SK-N-DZ (cell line): Measurements from ENCODE around the gene CDH4.

Experiments
- DNase-seq: peaks from one replicate; pipeline ENCODE4 v3.0.0-alpha.2; 2015; ENCODE audit warnings: low spot score

CDH4 gene

DNA sequence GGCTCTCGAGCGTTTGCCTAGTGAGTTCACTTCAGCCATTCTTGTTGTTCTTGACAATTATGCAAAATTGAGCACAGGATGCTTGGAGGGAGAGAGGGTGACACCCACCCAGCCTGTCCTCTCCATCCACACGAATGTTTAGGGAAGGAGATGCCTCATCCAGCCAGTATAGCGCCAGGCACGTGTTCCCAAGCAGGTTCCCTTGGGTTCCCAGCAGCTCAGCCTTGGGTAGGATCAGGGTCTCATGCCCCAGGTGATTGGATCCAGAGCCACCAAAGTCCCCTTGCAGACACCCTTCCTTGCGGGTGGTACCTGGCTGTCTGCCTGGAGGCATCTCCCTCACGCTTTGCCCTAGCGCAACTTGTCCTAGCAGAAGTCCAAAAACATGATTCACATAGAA lies 394.9 kb downstream of the CDH4 start:
- DNase-seq = no peak

DNA sequence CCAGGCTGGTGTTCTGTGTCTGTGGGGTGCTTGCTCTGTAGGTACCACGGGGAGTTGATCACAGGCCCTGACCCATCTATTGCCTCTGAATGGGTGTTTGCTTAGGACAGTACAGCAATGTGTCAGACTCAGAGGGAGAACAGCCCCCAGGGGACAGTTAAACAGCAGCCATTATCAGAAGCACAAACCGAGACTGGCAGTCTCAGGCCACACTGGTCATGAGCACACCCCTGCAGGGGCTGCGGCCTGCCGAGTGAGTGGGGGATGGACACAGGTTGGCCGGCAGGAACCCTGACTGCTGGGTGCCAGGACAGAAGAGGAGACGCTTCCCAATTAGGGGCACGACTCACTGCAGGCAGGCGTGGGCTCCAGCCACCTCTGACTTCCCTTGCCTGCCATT lies 395.6 kb downstream of the CDH4 start:
- DNase-seq = no peak

DNA sequence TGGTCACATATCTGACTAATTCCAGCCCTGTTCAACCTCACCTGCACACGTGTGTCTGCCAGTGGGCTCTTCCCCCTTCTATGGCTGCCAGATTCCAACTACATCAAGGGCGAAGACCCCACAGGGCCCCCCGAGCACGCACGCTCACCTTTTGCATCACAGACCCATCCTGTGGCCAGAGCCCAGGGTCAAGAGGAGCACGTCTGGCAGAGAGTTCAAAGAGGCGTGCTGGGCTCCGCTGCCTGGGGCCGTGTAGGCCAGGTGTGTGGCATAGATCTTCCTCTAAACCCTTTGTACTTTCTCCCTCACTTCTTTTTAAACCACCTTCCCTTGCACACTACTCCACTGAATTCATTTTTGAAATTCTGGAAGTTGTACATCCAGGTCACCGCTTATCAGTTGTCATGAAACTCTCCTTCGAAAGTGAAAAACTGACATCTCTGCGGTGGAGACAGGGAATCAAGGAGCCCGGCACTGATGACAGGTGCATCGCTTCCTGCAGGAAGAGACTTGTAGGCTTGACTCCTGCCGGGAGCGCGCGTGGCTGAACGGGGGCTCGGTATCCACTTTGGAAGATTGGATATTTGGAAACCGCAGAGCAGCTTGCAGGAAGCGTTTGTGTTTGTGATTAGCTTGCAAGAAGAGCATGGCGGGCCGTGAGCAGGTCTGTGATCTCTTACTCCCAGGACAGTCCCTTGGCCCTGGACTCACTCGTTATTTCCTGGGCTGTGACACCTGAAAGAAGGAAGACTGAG lies 397.2 kb downstream of the CDH4 start:
- no peak for DNase-seq

DNA sequence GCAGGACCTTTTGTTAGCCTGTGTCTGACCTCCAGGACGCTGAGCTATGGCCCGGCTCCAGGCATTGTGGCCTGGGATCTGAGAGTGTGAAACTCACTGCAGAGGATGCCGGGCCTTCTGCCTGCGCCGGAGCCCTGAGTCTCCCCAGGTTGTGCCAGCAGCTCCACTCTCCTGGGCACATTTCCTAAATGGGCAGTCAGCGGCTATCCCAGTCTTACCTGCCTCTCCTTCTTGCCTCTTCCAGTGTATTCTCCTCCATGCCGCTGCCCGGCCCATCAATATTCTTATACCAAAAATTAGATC lies 397.8 kb downstream of the CDH4 start:
- no peak for DNase-seq

DNA sequence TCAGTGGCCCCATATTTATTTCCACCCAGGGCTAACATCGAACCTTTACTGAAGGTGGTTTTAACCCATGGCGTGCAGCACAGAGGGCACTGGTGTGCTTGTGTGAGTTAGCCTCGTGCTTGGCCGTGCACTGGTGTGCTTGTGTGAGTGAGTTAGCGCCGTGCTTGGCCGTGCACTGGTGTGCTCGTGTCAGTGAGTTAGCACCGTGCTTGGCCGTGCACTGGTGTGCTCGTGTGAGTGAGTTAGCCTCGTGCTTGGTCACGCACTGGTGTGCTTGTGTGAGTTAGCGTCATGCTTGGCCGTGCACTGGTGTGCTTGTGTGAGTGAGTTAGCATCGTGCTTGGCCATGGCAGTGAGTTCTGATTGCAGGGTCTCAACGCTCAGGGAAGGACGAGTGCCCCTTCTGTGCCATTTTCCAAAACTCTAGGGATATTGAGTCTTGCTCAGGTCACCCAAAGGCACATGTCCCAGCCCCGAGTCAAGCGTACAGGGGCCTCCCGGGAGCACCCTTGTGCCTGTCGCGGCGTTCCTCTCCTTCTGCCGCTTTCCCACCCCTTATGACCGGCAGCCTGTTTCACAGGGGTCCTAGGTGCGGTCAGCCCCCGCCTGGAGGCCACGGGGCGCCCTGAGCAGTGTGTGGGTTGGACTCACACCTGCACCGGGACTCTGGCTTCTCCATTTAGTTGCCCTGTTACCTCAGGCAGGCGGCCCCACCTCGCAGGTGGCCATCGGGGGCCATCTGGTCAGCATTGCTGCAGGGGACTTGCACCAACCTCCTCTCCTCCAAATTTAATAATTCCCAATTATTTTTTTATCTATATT lies 399.1 kb downstream of the CDH4 start:
- DNase-seq = no peak

DNA sequence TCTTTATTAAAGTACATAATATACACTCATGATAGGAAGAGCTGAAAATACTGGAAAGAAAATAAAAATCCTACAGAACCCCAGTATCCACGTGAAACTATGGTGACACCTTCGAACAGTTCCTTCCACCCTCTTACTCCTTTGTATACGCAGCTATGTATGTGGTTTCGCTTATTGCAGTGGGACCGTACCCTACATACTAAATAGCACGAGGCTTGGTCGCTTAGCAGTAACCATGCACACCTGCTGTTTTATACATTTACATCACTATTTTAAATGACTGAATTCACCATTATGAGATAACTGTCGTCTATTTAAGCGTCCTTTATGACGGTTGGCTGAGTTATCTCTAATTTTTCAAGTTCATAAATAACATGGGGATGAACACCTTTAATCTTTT lies 400.1 kb downstream of the CDH4 start:
- DNase-seq = no peak

DNA sequence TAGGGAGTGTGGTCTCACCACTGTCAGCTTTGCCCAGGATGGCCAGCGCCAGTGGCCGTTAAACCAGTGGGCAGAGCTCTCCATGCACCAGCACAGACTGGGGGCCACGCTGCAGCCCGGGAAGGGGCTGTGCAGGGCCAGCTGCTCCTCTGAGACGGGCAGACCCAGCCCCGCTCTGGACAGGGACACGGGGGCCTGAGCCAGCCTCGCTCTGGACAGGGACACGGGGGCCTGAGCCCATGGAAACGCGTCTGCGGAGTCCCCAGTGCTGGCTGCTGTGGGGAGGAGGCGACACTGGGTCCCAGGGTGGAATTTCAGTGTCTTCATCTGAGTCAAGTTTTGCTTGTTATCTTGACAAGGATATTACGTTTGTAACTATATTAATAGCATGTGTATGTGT lies 402.7 kb downstream of the CDH4 start:
- DNase-seq = no peak

DNA sequence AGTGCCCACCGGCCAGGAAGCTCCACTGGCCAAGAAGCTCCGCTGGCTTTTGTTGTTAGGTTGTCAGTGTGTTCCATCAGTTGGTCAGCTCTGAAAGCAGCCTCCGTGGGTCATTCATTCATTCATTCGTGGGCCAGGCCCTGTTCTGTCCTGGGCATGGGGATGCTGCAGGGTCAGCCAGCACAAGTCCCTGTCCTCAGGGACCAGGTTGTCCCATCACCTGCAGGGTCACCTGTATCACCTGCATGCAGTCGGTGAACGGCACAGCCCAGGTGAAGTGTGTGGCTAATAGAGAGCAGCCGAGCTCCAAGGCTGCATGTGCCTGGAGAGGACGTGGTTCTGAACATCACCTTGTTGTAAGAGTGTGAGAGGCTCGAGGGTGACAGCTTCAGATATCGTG lies 403.5 kb downstream of the CDH4 start:
- DNase-seq = no peak

DNA sequence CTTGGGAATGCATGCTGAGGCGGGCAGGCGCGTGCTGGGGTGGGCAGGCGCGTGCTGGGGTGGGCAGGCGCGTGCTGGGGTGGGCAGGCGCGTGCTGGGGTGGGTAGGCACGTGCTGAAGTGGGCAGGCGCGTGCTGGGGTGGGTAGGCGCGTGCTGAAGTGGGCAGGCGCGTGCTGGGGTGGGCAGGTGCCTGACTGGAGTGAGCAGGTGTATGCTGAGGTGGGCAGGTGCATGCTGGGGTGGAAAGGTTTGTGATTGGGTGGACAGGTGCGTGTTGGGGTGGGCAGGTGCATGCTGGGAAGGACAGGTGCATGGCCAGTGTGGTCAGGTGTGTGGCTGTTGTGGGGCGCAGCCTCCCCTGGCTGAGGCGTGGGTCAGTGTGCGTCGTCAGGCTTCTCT lies 404.1 kb downstream of the CDH4 start:
- no peak for DNase-seq

DNA sequence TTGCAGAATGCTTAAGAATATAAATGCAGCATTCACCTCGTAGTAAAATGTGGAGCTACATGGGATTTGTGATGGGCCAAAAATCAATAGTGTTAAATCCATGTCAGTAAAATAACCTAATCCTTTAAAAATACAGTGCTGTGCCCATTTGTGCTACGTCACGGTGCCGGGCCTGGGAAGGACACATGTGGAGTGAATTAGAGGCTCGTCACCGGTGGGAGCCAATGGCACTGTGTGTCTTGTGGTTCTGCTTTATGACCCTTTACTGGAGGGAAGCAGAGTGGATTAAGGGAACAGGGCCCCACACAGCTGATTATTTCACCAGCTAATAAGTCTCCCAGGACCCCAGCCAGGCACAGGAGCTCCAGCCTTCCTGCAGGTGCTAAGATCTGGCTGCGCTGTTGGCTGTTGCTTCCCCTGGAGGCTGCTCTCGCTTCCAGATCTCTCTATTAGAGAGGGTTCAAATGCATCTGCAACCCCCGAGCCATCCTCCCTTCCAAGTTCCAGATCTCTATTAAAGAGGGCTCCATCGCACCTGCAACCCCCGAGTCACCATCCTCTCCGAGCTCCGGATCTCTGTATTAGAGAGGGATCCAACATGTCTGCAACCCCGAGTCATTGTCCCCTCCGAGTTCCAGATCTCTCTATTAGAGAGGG lies 405.8 kb downstream of the CDH4 start:
- no peak for DNase-seq

DNA sequence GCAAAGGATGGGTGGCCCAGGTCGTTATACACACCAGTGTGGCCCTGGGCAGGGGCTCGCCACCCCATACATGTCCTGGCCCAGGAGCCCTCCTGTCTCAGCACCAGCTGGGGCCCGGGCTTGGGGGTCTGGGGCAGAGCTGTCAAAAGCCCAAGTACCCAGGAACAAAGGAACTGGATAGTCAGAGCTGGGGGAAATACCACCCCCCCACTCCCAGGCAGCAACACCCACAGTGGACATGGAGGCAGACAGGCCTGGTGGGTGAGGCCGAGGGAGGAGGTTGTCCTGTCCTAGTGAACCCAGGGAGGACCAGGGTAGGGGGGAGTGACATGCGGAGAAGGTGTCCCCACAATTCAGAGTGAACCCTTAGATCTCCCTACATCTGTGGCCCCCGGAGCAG lies 406.5 kb downstream of the CDH4 start:
- DNase-seq = no peak

DNA sequence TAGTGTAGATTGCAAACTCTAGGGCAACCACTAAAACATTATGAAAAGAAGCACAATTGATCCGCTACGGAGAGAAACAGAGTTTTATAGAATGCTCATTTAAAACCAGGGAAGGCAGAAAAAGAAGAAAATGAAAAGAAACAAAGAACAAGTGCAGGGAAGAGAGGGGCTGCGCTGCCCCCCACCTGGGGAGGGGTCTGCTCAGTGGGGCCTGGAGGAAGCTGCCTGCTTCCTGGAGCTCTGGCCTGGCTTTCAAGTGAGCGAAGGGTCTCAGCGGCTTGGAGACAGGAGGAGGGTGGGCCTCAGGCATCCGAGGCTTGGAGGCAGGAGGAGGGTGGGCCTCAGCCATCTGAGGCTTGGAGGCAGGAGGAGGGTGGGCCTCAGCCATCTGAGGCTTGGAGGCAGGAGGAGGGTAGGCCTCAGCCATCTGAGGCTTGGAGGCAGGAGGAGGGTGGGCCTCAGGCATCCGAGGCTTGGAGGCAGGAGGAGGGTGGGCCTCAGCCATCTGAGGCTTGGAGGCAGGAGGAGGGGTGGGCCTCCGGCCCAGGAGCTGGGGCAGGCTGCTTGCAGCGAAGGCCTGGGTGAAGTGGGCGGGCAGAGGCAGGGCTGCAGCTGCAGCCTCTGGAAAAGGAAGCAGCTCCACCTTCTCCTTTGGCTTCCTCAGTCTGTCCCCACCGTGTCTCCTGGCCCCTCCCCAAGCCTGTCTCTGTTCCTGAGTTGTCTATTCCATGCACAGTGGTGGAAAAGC lies 407.4 kb downstream of the CDH4 start:
- no peak for DNase-seq

DNA sequence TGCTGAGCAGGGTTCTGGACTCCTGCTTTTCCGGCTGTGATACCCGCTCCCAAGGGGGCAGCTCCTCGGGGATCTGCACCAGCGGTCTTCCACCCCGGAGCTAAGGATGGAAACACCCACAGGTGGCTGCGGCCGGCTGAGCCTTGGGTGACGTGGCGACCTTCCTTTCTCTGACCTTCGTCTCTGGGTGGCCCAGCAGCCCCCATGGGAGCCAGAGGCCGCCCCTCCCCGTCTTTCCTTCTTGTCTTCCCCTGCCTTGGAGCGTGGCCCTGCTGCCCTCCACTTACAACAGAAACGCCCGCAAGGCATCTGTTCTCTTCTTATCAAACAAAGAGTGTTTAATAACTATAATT lies 407.9 kb downstream of the CDH4 start:
- no peak for DNase-seq

DNA sequence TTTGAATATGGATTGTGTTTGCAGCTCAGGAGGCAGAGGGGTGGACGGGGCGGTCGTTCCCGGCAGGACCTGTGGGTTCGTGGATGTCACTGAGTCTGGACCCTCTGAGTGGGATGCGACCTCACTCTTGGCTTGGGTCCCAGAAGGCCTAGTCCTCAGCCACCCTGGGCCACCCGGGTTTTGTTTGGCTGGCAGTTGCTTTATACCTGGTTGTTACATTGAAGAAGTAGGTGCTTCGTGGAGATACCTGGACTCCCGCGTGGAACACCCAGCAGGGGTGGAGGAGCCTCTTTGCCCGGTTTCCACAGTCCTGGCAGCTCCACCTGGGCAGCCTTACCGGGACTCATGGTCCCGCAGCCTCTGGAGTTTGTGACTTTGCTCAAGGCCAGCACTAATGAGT lies 408.5 kb downstream of the CDH4 start:
- no peak for DNase-seq

DNA sequence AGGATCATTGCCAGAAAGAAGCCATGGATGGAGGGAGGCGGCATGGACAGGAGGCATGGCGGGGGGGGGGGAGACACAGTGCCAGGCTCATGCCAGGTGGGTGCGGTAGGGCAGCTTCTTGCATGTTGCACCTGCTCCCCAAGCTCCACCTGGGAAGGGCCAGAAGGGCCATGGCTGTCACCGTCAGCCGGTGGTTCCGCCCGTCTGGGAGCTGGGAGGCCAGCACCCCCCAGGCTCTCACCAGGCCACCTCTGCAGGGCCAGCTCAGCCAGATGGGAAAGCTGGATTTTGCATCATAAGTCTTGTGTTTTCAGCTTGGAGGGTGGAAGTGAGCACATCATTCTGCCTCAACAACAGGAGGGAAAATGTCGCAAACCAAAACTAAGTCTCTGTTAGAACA lies 409.0 kb downstream of the CDH4 start:
- no peak for DNase-seq

DNA sequence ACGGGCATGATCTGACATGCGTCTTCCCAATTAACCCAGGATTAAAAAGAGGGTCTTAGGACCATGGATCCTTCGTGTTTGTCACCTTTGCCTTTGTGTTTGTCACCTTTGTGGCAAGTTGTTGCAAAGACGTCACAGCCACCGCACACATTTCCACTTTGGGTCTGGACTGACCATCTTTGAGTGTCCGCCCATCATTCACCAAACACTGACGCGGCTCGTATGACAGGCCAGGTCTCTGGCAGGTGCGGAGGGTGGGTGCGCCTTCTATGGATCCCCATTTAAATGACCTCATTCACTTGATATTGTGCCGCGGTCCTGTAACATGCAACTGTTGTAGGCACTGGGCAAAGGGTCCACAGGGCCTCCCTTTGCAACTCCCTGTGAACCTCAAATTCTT lies 409.5 kb downstream of the CDH4 start:
- DNase-seq = no peak

DNA sequence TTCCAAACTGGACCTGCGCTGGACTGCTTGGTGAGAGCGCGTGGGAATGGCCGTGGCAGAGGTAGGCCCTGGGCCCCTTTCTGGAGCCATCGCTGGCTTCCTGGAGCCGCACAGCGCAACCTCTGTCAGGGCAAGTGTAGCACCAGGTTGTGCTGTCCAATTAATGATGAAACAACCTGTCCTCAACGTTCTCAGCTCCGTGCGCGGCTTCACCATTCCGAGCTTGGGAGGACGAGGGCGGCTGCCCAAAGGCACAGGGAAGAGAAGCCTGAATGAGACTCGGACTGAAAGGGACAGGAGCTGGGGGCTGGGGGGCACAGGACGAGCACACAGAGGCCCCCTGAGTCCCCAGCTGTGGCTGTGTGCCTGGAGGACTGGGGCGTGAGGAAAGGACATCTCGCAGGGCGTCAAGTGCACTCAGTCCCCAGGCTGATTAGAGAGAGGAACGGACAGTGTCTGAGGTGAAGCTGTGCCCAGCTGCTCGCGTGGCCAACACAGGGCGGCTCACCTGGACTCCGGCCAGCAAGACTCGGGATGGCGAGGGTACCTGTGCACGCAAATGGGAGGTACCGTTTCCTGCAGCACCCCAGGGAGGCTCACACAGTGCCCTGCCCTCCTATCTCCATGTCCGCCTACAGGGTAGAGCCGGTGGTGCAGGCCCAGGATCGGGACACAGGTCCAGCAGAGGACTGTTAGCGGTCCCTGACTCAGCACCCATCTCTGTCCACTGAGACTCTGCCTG lies 410.3 kb downstream of the CDH4 start:
- DNase-seq = no peak

DNA sequence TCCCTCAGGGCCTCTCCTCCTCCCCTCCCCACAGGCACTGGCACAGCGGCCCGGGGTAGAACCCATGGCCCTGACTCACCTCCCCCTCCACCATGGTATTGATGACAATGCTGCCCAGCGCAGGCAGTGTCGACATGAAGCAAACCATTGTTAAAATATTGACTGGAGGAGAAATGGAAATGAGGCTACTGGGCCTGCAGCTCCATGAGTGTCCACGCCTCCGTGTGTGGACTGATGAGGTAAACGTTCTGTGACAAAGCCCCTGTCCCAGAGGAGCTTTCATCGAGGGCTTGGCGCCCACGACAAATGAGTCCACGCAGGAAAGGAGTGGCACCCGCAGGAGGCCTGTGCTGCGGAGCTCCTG lies 410.9 kb downstream of the CDH4 start:
- DNase-seq = no peak

DNA sequence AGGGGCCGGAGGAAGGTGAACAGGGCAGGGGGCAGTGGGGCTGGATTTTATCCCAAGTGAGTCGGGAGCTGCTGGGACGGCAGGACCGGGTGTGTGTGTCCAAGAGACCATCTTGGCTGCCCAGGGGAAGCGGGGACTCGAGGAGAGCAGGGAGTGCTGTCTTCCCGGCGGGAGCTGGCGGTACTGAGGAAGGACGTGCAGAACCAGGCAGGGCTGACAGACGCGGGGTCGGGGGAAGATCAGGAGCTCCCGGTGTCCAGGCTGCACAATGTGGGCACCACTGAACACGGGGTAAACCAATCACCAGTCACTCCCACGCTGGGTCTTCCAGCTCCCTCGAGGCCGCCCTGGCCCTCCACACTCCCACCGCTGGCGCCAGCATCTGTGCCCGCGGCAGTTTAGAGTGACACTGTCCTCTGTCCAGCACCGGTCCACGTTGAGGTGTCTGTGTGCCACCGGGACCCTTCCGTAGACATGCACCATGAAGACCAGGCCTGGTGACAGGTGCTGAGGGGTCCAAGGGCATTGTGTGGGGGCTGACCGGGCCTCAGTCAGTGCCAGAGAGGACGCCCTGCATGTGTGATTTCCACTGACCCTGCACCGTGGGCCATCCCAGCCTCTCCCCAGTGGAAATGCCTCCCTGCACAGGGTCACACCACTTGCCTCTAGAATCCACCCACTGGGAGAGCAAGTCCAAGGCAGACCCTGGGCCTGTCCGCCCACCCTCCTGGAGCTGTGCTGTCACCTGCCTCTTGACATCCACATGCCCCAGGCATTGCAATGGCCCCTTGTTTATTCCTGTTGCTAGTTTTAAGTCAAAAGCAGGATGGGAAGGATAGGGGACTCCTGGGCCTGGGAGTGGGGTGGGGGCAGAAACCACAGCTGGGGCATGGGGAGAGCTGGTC lies 411.7 kb downstream of the CDH4 start:
- no peak for DNase-seq

DNA sequence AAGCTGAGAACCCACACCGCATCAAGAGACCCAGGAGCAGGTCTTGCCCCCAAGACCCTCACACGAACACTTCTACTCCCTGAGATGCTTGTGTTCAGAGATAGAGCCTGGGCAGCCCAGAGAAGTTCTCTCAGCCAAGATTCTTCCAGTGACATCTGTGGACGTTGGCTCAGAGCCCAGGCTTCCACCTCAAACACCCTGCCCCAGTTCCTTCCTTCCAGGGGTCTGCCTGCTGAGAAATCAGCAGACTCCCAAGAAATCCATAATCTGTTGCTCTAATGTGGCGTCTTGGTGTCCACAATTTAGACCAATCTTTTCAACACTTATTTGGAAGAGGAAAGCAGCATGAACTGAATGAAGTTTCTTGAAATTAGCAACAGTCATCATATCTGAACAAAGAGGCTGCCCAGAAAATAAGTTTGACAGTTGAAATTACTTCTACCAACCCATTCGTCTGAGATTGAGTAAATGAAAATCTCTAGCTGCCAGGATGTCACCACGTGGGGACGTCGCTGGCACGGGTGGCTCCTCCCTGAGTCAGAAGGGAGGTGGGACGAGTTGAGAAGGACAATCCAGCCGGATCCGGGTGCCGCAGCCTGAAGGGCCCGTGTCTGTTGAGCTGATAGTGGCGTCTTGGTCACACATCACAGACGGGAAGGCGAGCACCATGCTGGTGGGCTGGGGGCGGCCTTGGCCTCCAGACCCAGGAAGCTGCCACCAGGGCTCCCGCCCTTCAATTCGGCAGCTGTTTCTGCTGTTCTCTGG lies 412.7 kb downstream of the CDH4 start:
- no peak for DNase-seq
